Cardiac muscle cell (in vitro differentiated cells and primary cell): Measurements from ENCODE around the gene PRKCA. TPM values are rescaled to one million over a fixed set of nuclear protein-coding genes. Genes with fewer than 3 reads are reported as not detected.

ENCODE experiments used
- DNase-seq, 2 donors: peaks; one replicate each; pipeline versions ENCODE4 v3.0.0 to v3.0.0-alpha.2; 2010 to 2017; ENCODE audit warnings: low read depth in 1 of 2, low spot score in 1 of 2
- H3K27ac ChIP-seq: fragments of 200-600 bp; sonication (generic); 2 replicates; pipeline ENCODE4 v1.5.1; 2016
- H3K27me3 ChIP-seq: fragments of 200-600 bp; sonication (generic); 2 replicates; pipeline ENCODE4 v1.6.0; 2016; ENCODE audit warnings: control low read depth
- H3K36me3 ChIP-seq: fragments of 200-600 bp; sonication (generic); 2 replicates; pipeline ENCODE4 v1.5.1; 2016; ENCODE audit warnings: control low read depth
- H3K4me1 ChIP-seq: fragments of 200-600 bp; sonication (generic); 2 replicates; pipeline ENCODE4 v1.8.1; 2017; ENCODE audit warnings: low read depth, mild to moderate bottlenecking, mixed run types
- H3K4me3 ChIP-seq: fragments of 200-600 bp; sonication (generic); 2 replicates; pipeline ENCODE4 v1.5.1; 2016; ENCODE audit warnings: mild to moderate bottlenecking
- H3K9me3 ChIP-seq: fragments of 200-600 bp; sonication (generic); 2 replicates; pipeline ENCODE4 v1.5.1; 2017; ENCODE audit warnings: low read depth, mild to moderate bottlenecking, control low read depth
- polyA plus RNA-seq: library from polyadenylated mRNA; unstranded; fragments of >200 nt; fragmentation: Nextera tagmentation; extraction: Ambion mirVana; gene quantifications from 2 replicates; pipeline ENCODE4 v1.2.1, GENCODE V29; 2016
- total RNA-seq: library from RNA; depleted of rRNA; stranded (reverse); fragments of >200 nt; gene quantifications from 2 replicates; pipeline ENCODE4 v1.2.3, GENCODE V29; 2016
- TF ChIP-seq, protein P1 (sequence below): IDR thresholded peaks from 2 replicates; pipeline ENCODE4 v1.5.1; 2012; ENCODE audit warnings: low read depth, mild to moderate bottlenecking, low read length

Gene PRKCA
- total and polyA plus RNA-seq, 2 experiments from 2014 or later, result 3.1 to 10.3 TPM

DNA sequence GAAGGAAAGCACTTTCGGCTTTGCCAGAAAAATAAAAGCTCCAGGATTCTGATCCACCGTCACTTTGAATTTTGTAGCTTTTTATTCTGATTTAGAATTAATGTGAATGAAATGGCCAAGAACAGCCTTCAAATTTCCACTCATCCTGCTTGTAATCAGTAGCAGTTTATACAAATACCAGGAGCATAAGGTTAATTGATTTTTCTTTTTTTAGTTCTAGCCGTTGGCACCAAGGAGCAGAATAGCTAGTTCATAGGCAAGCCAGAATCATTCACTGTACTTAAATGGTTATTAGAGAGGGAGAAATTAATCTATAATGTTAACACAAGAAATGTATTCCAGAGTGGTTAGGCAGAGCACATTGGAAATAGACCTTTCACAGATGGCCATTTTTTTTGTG, 491.4 kb downstream of the PRKCA start:
- H3K36me3 ChIP-seq, result no peaks in the 10 kb centered on the region
- H3K27me3 ChIP-seq, result no peaks in the 10 kb centered on the region
- no peak for DNase-seq
- H3K27ac ChIP-seq, result no peak overlapping the region
- TF ChIP-seq, protein P1, sequence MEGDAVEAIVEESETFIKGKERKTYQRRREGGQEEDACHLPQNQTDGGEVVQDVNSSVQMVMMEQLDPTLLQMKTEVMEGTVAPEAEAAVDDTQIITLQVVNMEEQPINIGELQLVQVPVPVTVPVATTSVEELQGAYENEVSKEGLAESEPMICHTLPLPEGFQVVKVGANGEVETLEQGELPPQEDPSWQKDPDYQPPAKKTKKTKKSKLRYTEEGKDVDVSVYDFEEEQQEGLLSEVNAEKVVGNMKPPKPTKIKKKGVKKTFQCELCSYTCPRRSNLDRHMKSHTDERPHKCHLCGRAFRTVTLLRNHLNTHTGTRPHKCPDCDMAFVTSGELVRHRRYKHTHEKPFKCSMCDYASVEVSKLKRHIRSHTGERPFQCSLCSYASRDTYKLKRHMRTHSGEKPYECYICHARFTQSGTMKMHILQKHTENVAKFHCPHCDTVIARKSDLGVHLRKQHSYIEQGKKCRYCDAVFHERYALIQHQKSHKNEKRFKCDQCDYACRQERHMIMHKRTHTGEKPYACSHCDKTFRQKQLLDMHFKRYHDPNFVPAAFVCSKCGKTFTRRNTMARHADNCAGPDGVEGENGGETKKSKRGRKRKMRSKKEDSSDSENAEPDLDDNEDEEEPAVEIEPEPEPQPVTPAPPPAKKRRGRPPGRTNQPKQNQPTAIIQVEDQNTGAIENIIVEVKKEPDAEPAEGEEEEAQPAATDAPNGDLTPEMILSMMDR, result no peak
- no peak overlapping the region for H3K4me3 ChIP-seq
- H3K4me1 ChIP-seq, result no peaks in the 10 kb centered on the region
- no peaks in the 10 kb centered on the region for H3K9me3 ChIP-seq

DNA sequence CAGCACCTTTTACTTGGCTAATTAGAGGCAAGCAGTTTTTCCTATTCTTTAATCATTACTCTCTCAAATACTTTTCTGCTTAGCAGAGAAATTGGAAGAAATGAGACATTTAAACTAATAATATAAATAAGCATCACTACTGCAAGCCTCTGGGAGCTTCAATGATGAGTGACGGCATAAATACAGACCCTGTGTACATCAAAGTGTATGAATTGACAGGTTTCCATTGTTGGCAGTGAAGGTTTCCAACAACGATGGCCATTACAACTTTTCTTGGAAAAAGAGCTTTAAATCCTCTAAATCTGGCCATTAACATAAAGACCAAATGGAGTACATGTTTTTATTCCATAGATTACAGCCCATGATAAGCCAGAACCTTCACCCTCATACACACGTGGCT, 493.1 kb downstream of the PRKCA start:
- no peak for DNase-seq
- TF ChIP-seq, protein P1, result no peak
- H3K27ac ChIP-seq, result no peak overlapping the region
- no peaks in the 10 kb centered on the region for H3K36me3 ChIP-seq
- H3K4me1 ChIP-seq, result no peaks in the 10 kb centered on the region
- H3K27me3 ChIP-seq, result no peaks in the 10 kb centered on the region
- no peak overlapping the region for H3K4me3 ChIP-seq
- H3K9me3 ChIP-seq, result no peaks in the 10 kb centered on the region

DNA sequence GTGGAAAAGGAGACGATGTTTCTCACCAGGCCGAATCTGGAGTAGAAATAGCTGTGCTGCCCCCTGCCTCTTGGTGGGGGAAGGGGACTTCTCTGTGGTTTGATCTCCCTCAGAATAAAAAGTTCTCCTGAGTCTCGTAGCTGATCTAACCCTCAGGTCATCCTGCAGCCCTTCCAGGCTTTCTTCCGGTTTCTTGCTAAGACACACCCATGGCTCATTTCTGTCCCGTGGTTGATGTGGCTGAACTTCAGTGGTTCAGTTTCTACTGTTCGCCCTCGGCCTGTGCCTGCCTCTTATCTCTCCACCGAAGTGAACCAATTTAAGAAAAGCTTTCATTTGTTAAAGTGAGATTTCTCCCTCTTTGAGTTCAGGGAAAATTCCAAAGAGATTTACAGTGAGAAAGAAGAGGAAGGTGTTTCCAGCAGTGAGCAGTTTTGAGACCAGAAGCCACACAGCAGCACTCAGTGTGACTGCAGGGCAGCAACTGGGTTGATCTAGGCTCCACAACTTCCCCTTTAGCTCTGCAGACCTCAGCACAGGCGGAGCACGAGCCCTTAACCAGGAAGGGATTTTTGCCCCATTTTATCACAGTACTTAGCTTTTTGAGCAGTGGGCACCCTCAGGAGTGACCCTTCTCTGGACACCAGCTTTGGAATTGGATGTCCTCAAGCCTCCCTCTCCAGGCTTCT, 497.6 kb downstream of the PRKCA start:
- Histone ChIP-seq H3K27me3 (no peaks in the 10 kb centered on the region), H3K4me1 (no peaks in the 10 kb centered on the region), H3K36me3 (no peaks in the 10 kb centered on the region), H3K27ac (no peak overlapping the region), H3K9me3 (no peaks in the 10 kb centered on the region), H3K4me3 (no peak overlapping the region)
- no peak for DNase-seq
- TF ChIP-seq, protein P1, result no peak

DNA sequence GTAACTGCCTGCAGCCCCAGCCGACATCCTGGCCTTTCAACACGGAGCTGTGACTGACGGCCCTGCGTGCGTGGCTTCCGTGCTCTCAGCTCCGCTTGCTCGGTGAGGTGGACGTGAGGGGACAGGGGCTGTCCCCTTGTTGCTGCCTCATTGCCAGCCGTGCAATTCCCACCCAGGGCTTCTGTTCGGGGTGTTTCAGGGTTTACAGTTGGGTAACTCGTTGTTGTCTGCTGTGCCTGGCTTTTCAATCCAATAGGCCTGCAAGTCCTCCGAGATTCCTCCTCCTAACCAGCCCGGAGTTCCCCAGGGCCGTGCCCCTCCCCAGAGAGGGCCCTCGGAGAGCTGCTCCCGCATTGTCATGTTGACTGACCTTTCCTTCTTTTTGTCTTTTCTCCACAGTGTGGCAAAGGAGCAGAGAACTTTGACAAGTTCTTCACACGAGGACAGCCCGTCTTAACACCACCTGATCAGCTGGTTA, 501.1 kb downstream of the PRKCA start:
- Histone ChIP-seq H3K4me3 (no peak overlapping the region), H3K9me3 (no peaks in the 10 kb centered on the region), H3K27ac (no peak overlapping the region), H3K4me1 (no peaks in the 10 kb centered on the region), H3K27me3 (no peaks in the 10 kb centered on the region), H3K36me3 (no peaks in the 10 kb centered on the region)
- TF ChIP-seq, protein P1, result no peak
- DNase-seq, result no peak

DNA sequence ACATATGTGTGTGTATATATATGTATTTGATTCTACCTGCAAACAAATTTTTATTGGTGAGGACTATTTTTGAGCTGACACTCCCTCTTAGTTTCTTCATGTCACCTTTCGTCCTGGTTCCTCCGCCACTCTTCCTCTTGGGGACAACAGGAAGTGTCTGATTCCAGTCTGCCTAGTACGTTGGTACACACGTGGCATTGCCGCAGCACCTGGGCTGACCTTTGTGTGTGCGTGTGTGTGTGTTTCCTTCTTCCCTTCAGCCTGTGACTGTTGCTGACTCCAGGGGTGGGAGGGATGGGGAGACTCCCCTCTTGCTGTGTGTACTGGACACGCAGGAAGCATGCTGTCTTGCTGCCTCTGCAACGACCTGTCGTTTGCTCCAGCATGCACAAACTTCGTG, 503.2 kb downstream of the PRKCA start:
- no peak for DNase-seq
- no peaks in the 10 kb centered on the region for H3K4me1 ChIP-seq
- H3K36me3 ChIP-seq, result no peaks in the 10 kb centered on the region
- H3K4me3 ChIP-seq, result no peak overlapping the region
- TF ChIP-seq, protein P1, result no peak
- no peaks in the 10 kb centered on the region for H3K27me3 ChIP-seq
- H3K27ac ChIP-seq, result no peak overlapping the region
- H3K9me3 ChIP-seq, result no peaks in the 10 kb centered on the region
